ENCODE results near the gene CLINT1. TPM values are rescaled to one million over a fixed set of nuclear protein-coding genes. Genes with fewer than 3 reads are reported as not detected.
A peak's percentile ranks its signal among the peaks of the same experiment; 100 is the strongest.

CLINT1 gene
- total and polyA plus RNA-seq, 9 of the 15 experiments (the other 6 are each of a cell fraction or from before 2014, with no cell fraction given): 23.6 to 125 (median 71.4) TPM

DNA sequence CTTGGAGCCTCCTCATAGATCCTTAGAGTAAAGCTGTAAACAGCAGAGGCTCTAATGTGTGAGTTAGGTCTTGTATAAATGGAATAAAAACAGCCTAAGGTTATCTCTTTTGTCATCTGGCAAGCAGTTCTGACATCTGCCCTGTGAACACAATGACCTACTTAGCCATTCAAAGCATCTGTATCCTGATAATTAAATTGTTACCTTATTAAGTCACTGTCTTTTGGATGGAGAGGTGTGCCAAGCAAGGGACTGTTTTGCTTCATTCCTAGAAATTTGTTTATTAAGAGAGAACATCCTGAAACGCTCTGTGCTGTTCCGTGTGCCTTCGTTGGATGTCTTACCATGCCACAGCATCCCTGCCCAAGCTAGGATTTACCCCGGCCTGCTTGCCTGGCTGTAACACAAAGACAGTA lies 113.9 kb downstream of the CLINT1 start (continued):
- TF ChIP-seq HMGN3 (IDR thresholded peaks at IDR 0.05; ENCODE audit: borderline replicate concordance, extremely low read depth, insufficient read length, low read depth, low read length): no peak
- TF ChIP-seq ZZZ3 (IDR thresholded peaks at IDR 0.05): no peak
- TF ChIP-seq CEBPG (CRISPR knock-in tag; IDR thresholded peaks at IDR 0.05): no peak
- TF ChIP-seq CEBPG (tag; conservative IDR thresholded peaks at IDR 0.05 in 1 of 2, IDR thresholded peaks at IDR 0.05 in 1 of 2): no peak
- no peak for TF ChIP-seq SMAD2 (IDR thresholded peaks at IDR 0.05; ENCODE audit: low read depth, low read length)
- TF ChIP-seq SMARCA5 (IDR thresholded peaks at IDR 0.05): no peak

- H2AFZ ChIP-seq (ENCODE audit: low read depth, low read length): peak overlapping the region; percentile 90
- TF ChIP-seq PKNOX1 (IDR thresholded peaks at IDR 0.05) (peak; percentile 26; the same call in 1 of the 2 replicates), TEAD4 (IDR thresholded peaks at IDR 0.05; ENCODE audit: low read length) (peak; percentile 86), TEAD4 (CRISPR knock-in tag; IDR thresholded peaks at IDR 0.05; ENCODE audit: borderline replicate concordance) (no peak), SOX6 (IDR thresholded peaks at IDR 0.05) (peak; percentile 51; the same call in 1 of the 2 replicates), GATA2 (CRISPR knock-in tag; IDR thresholded peaks at IDR 0.05) (peak; percentile 57), IRF2 (CRISPR knock-in tag; IDR thresholded peaks at IDR 0.05) (no peak), RBFOX2 (IDR thresholded peaks at IDR 0.05; ENCODE audit: low read depth, low read length) (peak; percentile 42)
- TF ChIP-seq, protein P1, sequence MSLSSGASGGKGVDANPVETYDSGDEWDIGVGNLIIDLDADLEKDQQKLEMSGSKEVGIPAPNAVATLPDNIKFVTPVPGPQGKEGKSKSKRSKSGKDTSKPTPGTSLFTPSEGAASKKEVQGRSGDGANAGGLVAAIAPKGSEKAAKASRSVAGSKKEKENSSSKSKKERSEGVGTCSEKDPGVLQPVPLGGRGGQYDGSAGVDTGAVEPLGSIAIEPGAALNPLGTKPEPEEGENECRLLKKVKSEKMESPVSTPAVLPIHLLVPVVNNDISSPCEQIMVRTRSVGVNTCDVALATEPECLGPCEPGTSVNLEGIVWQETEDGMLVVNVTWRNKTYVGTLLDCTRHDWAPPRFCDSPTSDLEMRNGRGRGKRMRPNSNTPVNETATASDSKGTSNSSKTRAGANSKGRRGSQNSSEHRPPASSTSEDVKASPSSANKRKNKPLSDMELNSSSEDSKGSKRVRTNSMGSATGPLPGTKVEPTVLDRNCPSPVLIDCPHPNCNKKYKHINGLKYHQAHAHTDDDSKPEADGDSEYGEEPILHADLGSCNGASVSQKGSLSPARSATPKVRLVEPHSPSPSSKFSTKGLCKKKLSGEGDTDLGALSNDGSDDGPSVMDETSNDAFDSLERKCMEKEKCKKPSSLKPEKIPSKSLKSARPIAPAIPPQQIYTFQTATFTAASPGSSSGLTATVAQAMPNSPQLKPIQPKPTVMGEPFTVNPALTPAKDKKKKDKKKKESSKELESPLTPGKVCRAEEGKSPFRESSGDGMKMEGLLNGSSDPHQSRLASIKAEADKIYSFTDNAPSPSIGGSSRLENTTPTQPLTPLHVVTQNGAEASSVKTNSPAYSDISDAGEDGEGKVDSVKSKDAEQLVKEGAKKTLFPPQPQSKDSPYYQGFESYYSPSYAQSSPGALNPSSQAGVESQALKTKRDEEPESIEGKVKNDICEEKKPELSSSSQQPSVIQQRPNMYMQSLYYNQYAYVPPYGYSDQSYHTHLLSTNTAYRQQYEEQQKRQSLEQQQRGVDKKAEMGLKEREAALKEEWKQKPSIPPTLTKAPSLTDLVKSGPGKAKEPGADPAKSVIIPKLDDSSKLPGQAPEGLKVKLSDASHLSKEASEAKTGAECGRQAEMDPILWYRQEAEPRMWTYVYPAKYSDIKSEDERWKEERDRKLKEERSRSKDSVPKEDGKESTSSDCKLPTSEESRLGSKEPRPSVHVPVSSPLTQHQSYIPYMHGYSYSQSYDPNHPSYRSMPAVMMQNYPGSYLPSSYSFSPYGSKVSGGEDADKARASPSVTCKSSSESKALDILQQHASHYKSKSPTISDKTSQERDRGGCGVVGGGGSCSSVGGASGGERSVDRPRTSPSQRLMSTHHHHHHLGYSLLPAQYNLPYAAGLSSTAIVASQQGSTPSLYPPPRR (CRISPR knock-in tag; IDR thresholded peaks at IDR 0.05; ENCODE audit: borderline replicate concordance): no peak
These were observed 114.6 kb downstream of the CLINT1 start for GRCh38 chr5:157744051-157745011.

More at GRCh38 chr5:157744051-157745011, 114.6 kb downstream of the CLINT1 start:
- intact Hi-C loops (cut with micrococcal nuclease) (loop anchor here (2.0 to 10.0 kb wide), 5 partner anchors 267 to 1360 kb away; partner anchors contain the start of gene MED7), in situ Hi-C loops (cut with MboI) (no loop called here)
- H3K9me1 ChIP-seq (ENCODE audit: control insufficient read depth, insufficient read depth, low read length): no peaks in the 10 kb centered on the region
- peaks cover 13% of the 10 kb centered on the region; the same call in 2 of the 3 replicates for H3K36me3 ChIP-seq (ENCODE audit: control insufficient read depth, insufficient read depth, low read length)
- peak overlapping the region; percentile 92 for H3K4me2 ChIP-seq (ENCODE audit: insufficient read depth, low read length)
- H4K20me1 ChIP-seq (replicated peaks; ENCODE audit: control insufficient read depth, insufficient read depth, low read length): no peaks in the 10 kb centered on the region
- ATAC-seq (peak; percentile 57), DNase-seq (ENCODE audit: extremely low read depth in 1 of 4, low spot score in 3 of 4) (peak; percentile 37 to 73 (median 54)), FAIRE-seq (peak; percentile 85)
- no peaks in the 10 kb centered on the region for H3K9me3 ChIP-seq (replicated peaks; ENCODE audit: control insufficient read depth, insufficient read depth, low read depth, low read length)
- peak overlapping the region; percentile 66 to 95; a peak in 3 of 4 replicates for H3K9ac ChIP-seq (ENCODE audit: insufficient read depth in 1 of 2, low read depth in 2 of 2, low read length in 2 of 2)
- POLR2A ChIA-PET: interaction anchor here (0.7 to 1.4 kb wide), 5 partner anchors 13 to 347 kb away, joined by 3 to 5 read pairs (median 3); partner anchors contain the start of gene THG1L
- no peak overlapping the region; the same call in 2 of the 3 replicates for H3K27ac ChIP-seq (ENCODE audit: extremely low read depth, low read depth, low read length)
- peaks cover 25 to 29% of the 10 kb centered on the region in 2 experiments; a peak in 4 of 5 replicates for H3K4me1 ChIP-seq (replicated peaks in 1 of 2; ENCODE audit: control insufficient read depth in 2 of 2, insufficient read depth in 2 of 2, low read length in 2 of 2)
- no peaks in the 10 kb centered on the region for H3K27me3 ChIP-seq (ENCODE audit: control insufficient read depth in 2 of 2, insufficient read depth in 2 of 2, low read length in 2 of 2)
- 2% methylated on average over 39 of the region's 56 CpGs for WGBS (ENCODE audit: insufficient coverage, low coverage, missing lambda C conversion rate)
- CTCF ChIA-PET (ENCODE audit: low intra/inter-chr PET ratio): interaction anchor here (0.5 to 3.5 kb wide), 13 partner anchors 10 to 1273 kb away, joined by 3 to 32 read pairs (median 5); no protein-coding TSS in a partner anchor
- peak overlapping the region; percentile 72 for H3K4me3 ChIP-seq
- no TSS peak for BruUV-seq (replicated peaks)
- peaks cover 13% of the 10 kb centered on the region; the same call in 1 of the 3 replicates for H3K79me2 ChIP-seq (ENCODE audit: control insufficient read depth, insufficient read depth, low read length)

All from K562 (cell line).